Activated B cell treated with CpG ODN at 0.5 μM for 24 hours (primary cell): ENCODE data around the gene YIPF6. TPM values are rescaled to one million over a fixed set of nuclear protein-coding genes. Genes with fewer than 3 reads are reported as not detected.
"Not testable (repeated sequence)": the region's sequence is repeated elsewhere in the genome, so short reads cannot be mapped to it uniquely, and the experiment has no call there.

Experiments
- ATAC-seq: fragments of 200-7000 bp; cut with Tn5 transposase; one replicate; pipeline ENCODE4 v1.10.0; 2021; ENCODE audit warnings: low read depth, mild to moderate bottlenecking, moderate library complexity
- CTCF ChIA-PET: fragments of 350-600 bp; sonication (Branson Sonifier 250); formaldehyde crosslinking; loops from one replicate; lab custom pipeline; 2021; ENCODE audit warnings: antibody characterized with exemption; lab: Charles Lee
- POLR2A ChIA-PET: fragments of 350-600 bp; sonication (Branson Sonifier 250); formaldehyde crosslinking; loops from one replicate; lab custom pipeline; 2021; ENCODE audit warnings: antibody characterized with exemption; lab: Charles Lee
- DNase-seq: peaks from one replicate; pipeline ENCODE4 v3.0.0; 2022
- H3K27ac Mint-ChIP-seq: one replicate; pipeline ENCODE4 v1.8.0; 2020; ENCODE audit warnings: mixed read lengths
- H3K27me3 Mint-ChIP-seq: one replicate; pipeline ENCODE4 v1.8.0; 2021; ENCODE audit warnings: mixed read lengths
- H3K36me3 Mint-ChIP-seq: one replicate; pipeline ENCODE4 v1.8.0; 2021; ENCODE audit warnings: low read depth, mixed read lengths
- H3K4me1 Mint-ChIP-seq: one replicate; pipeline ENCODE4 v1.8.0; 2021; ENCODE audit warnings: mixed read lengths
- H3K4me3 Mint-ChIP-seq: one replicate; pipeline ENCODE4 v1.8.0; 2020; ENCODE audit warnings: mild to moderate bottlenecking, mixed read lengths
- H3K9me3 Mint-ChIP-seq: one replicate; pipeline ENCODE4 v1.8.0; 2020; ENCODE audit warnings: mixed read lengths
- CTCF ChIP-seq: fragments of 200-600 bp; IDR thresholded peaks from one replicate; pipeline ENCODE4 v1.8.0; 2022; ENCODE audit warnings: antibody characterized with exemption, mild to moderate bottlenecking
- intact Hi-C: fragments of 100-400 bp; cut with micrococcal nuclease; formaldehyde crosslinking; loops from one replicate; pipeline ENCODE4 v1.15.1; 2024
- total RNA-seq: library from RNA; stranded (reverse); gene quantifications from 2 replicates; pipeline ENCODE4 v1.2.3, GENCODE V29; 2022

Gene YIPF6
- total RNA-seq, 1 donor from 2014 or later = 20.2 TPM

GRCh38 chrX:68503836-68504636 is 5.2 kb downstream of the YIPF6 start:
- intact Hi-C loops = no loop called here
- Mint-ChIP-seq H3K27me3 (no peaks in the 10 kb centered on the region), H3K4me1 (peaks cover 56% of the 10 kb centered on the region), H3K4me3 (no peak overlapping the region), H3K9me3 (no peaks in the 10 kb centered on the region), H3K27ac (no peak overlapping the region), H3K36me3 (peaks cover 35% of the 10 kb centered on the region)
- ATAC-seq = peak; percentile 70
- ChIA-PET CTCF (no interaction called here), POLR2A (no interaction called here)
- TF ChIP-seq CTCF = no peak
- DNase-seq = no peak

- Mint-ChIP-seq H3K4me1 (peaks cover 44% of the 10 kb centered on the region), H3K27ac (no peak overlapping the region), H3K27me3 (no peaks in the 10 kb centered on the region), H3K4me3 (no peak overlapping the region), H3K36me3 (peaks cover 38% of the 10 kb centered on the region), H3K9me3 (no peaks in the 10 kb centered on the region)
- no peak for DNase-seq
- no peak for TF ChIP-seq CTCF
- ChIA-PET POLR2A (no interaction called here), CTCF (no interaction called here)
- ATAC-seq = no peak
- intact Hi-C loops = no loop called here
Observed at GRCh38 chrX:68506649-68507048, 7.8 kb downstream of the YIPF6 start.

- H3K4me1 Mint-ChIP-seq = peaks cover 34% of the 10 kb centered on the region
- peak; percentile 35 for ATAC-seq
- intact Hi-C loops = no loop called here
- H3K4me3 Mint-ChIP-seq = no peak overlapping the region
- no peaks in the 10 kb centered on the region for H3K9me3 Mint-ChIP-seq
- peaks cover 36% of the 10 kb centered on the region for H3K36me3 Mint-ChIP-seq
- ChIA-PET POLR2A (no interaction called here), CTCF (no interaction called here)
- TF ChIP-seq CTCF = no peak
- no peak overlapping the region for H3K27ac Mint-ChIP-seq
- no peak for DNase-seq
- no peaks in the 10 kb centered on the region for H3K27me3 Mint-ChIP-seq
Observed at GRCh38 chrX:68508799-68509198, 9.9 kb downstream of the YIPF6 start.

GRCh38 chrX:68511255-68511654 is 12.4 kb downstream of the YIPF6 start:
- no peaks in the 10 kb centered on the region for H3K27me3 Mint-ChIP-seq
- H3K36me3 Mint-ChIP-seq = peaks cover 36% of the 10 kb centered on the region
- POLR2A ChIA-PET = no interaction called here
- no peaks in the 10 kb centered on the region for H3K9me3 Mint-ChIP-seq
- CTCF ChIA-PET = interaction anchor here (1.1 kb wide), 1 partner anchor 876 kb away, joined by 3 read pairs; no protein-coding TSS in a partner anchor
- intact Hi-C loops = loop anchor here (1.0 to 10.0 kb wide), 5 partner anchors 204 to 776 kb away; partner anchors contain the start of gene EFNB1
- peak; percentile 16 for TF ChIP-seq CTCF
- ATAC-seq (peak; percentile 68), DNase-seq (no peak)
- H3K27ac Mint-ChIP-seq = no peak overlapping the region
- H3K4me1 Mint-ChIP-seq = peaks cover 20% of the 10 kb centered on the region
- H3K4me3 Mint-ChIP-seq = no peak overlapping the region

GRCh38 chrX:68524680-68525079 is 25.8 kb downstream of the YIPF6 start:
- CTCF ChIA-PET, H3K9me3 Mint-ChIP-seq, H3K27me3 Mint-ChIP-seq, H3K4me3 Mint-ChIP-seq, ATAC-seq, intact Hi-C loops, DNase-seq, H3K4me1 Mint-ChIP-seq, POLR2A ChIA-PET, H3K27ac Mint-ChIP-seq: not testable (repeated sequence)
- peaks cover 78% of the 10 kb centered on the region for H3K36me3 Mint-ChIP-seq
